CD4-positive, alpha-beta T cell treated with Interleukin-15 for 4 hours (primary cell): Measurements from ENCODE around the gene DHRS4.
A peak's percentile ranks its signal among the peaks of the same experiment; 100 is the strongest.
"Not testable (repeated sequence)": the region's sequence is repeated elsewhere in the genome, so short reads cannot be mapped to it uniquely, and the experiment has no call there.

Experiments used
- DNase-seq: peaks from one replicate; pipeline ENCODE4 v3.0.0-alpha.2; 2020; ENCODE audit warnings: low spot score

Gene DHRS4

DNA sequence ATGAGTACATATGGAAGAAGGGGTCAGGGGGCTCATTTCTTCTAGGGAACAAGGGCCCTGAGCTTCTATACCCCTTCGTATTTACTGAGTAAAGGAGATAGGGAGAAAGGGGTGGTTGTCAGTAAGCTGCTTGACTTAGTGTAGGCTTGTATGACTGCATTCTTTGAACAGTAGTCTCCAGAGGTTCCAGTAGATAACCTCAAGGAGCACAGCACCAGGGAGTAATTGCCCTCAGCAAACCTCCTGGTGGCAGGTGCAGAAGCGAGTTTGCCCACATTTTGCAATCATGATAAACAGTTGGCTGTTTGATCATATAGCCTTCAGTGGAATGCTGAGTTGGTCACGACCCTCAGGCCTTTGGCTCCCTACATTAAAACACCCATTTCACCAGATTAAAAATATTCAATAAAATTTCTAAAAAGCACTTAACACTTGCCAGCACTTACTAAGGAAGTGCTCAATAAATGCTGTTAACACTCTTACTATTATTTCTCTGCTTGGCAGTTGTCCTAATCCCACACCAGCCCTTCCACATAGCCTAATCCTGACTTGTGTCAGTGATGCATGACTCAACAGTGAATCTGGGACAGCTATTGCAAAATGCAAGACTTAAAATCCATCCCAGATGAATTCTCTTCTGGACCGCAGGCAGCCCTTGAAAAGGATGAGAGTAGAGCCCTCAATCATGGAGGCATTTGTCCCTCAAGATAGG lies 31.5 kb downstream of the DHRS4 start:
- no peak for DNase-seq

DNA sequence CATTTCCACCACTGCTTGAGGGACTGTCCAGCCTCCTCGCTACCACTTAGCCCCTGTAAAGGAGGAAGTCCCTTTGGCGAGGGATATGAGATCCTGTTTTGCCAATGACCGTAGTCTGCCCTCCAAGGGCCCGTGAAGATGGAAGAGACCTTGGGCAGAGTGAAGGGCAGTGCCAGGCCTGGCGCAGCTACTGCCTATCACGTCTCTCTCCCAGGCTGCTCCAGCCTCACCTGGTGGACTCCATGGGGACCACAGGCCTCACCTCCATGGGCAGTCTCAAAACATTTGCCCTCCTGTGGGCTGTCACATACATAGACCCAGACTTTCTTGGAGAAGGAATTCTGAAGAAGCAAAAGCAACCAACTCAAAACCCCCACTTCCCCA lies 34.6 kb downstream of the DHRS4 start:
- not testable (repeated sequence) for DNase-seq

DNA sequence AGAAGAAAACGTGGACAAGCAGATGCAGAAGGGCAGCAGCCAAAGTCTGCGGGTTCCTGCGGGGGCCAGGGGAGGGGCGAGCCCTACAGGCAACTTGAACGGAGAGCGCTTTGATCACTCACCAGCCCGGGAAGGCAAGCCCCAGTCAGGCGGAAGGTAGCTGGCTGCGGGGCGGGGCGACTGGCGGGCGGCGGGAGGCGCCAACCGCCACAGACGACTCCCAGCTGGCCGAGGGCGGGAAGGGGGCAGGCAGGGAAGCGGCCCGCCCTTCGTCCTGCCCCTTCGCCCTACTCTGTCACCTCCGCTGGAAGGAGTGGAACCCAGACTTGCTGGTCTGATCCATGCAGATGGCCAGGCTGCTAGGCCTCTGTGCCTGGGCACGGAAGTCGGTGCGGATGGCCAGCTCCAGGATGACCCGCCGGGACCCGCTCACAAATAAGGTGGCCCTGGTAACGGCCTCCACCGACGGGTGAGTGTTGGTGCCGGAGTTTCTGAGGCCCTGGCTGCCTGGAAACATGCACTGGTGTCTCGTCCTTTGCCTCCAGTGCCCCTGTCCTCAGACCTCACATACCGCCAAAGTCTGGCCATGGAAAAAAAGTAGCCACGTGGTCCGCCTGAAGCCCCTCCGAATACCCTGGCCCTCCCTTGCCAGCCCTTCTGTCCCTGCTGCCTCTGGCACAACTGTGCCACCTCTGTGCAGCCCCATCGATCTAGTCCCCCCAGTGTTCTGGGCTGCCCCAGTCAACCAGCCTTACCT lies 35.2 kb downstream of the DHRS4 start, which contains the start of gene DHRS4L2:
DHRS4L2 (plus strand) TSS at position 323 of the 757 bp plus-strand sequence; CDS start at position 342, 19 bp downstream.
- DNase-seq: peak; percentile 71

DNA sequence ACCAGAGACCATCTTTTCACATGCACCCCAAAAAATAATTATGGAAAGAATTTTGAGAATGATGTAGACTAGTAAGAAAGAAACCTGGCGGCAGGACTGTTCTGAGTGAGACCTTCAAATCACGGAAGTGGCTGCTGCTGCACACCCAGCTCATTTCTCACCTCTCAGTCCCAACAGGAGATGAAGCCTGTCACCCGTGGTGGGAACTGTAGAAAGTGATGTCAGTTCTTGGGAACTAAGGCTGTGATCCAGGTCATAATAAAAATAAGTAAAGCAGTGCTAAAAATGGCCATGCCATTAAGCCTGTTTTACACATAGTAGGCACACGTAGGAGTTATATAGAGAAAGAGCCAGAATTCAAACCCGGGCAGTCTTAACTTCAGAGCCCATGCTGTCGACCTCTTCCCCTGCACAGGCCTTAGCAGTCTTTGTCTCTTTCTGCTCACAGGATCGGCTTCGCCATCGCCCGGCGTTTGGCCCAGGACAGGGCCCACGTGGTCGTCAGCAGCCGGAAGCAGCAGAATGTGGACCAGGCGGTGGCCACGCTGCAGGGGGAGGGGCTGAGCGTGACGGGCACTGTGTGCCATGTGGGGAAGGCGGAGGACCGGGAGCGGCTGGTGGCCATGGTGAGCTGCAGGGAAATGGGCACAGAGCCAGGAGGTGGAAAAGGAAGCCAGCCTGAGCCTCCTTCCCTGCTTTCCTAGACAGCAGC lies 36.3 kb downstream of the DHRS4 start:
- DNase-seq: not testable (repeated sequence)

DNA sequence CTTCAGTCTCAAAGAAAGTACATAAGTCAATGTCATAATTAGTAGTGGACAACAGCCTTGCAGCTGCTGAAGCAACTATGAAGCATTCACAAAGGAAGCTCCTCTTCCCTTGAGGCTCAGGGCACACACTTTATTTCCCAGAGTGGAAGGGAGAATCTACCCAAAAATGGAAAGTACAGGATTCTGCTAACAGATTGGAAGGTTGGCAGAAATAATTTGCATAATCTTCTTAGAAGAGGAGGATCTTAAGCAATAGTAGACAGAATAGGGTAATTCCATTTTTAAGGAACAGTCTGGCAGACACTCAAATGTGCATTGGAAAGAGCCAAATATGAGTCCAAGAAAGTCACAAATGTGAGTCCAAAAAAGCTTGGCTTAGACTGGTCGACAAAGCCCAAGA lies 37.4 kb downstream of the DHRS4 start:
- not testable (repeated sequence) for DNase-seq

DNA sequence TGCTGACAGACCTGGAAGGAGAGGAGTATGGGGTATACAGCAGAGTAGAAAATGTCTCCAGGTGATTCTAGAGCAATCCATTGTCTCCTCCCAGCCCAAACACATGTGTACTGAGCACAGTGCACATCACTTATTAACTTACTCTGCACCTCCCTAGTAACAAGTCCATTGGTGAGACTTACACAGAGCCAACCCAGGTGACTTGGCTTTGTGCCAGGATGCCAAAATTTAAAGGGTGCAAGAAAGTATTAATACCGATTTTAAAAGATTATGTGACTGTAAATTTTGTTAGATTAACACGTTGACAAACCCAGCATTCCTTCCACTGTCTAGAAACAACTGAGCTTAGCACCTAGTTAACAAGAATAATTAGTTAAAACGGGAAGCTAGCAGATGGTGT lies 39.5 kb downstream of the DHRS4 start:
- DNase-seq: not testable (repeated sequence)

DNA sequence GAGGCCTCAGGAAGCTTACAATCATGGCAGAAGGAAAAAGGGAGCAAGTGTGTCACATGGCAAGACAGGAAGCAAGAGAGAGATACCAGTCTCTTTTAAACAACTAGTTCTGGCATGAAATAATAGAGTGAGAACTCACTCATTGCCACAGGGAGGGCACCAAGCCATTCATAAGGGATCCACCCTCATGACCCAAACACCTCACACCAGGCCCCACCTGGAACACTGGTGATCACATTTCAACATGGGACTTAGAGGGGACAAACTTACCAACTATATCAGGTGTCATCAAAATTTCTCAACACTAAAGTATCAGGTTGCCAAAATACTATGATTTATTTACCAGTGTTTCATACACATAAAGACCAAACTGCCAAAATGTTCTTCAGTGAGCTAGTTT lies 42.4 kb downstream of the DHRS4 start:
- DNase-seq: not testable (repeated sequence)

DNA sequence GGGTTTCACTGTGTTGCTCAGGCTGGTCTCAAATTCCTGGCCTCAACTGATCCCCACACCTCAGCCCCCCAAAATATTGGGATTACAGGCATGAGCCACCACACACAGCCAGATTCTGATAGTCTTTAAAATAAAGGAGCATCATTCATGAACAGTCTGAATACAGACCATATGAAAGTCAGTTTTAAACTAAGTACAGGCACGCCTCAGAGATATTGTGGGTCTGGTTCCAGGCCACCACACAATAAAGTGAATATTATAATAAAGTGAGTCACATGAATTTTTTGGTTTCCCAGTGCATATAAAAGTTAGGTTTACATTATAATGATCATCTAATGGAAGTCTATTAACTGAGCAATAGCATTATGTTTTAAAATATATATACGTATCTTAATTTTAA lies 43.3 kb downstream of the DHRS4 start:
- not testable (repeated sequence) for DNase-seq

DNA sequence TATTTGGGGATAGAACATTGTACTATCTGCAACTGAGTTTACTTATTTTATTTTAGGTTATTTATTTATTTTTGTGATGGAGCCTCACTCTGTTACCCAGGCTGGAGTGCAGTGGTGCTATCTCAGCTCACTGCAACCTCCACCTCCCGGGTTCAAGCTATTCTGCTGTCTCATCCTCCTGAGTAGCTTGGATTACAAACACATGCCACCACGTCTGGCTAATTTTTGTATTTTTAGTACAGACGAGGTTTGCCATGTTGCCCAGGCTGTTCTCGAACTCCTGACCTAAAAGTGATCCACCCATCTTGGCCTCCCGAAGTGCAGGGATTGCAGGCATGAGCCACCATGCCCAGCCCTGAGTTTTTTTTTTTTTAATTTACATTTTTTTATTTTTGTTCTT lies 46.1 kb downstream of the DHRS4 start:
- not testable (repeated sequence) for DNase-seq

DNA sequence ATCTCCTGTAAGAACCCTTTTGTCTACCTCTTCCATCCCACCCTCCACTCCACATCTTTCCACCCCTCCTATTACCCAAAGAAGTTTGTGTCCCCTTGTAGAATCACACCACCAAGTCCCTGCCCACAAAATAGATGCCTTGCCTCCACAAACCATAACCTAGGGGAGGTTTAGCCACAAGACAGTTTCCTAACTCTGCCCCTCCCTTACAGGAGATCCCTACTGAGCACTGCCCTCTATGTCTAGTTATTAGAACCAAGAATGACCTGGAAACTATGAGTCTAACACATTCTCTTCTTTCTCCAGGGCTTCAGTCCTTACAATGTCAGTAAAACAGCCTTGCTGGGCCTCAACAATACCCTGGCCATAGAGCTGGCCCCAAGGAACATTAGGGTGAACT lies 47.5 kb downstream of the DHRS4 start:
- DNase-seq: not testable (repeated sequence)

DNA sequence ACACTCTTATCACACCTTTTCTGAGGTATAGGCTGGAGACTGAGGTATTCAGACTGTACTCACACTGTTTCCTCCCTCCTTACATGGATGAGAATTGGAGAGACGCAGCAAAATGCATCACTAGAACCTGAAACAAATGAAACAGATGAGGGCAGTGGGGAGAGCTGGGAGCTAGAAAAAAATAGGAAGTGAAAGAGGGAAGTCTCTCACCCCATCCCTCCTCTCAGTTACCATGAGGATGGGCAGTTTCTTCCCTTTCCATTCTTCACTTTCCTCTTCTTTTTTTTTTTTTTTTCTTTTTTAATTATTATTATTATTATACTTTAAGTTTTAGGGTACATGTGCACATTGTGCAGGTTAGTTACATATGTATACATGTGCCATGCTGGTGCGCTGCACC lies 48.1 kb downstream of the DHRS4 start:
- DNase-seq: not testable (repeated sequence)

DNA sequence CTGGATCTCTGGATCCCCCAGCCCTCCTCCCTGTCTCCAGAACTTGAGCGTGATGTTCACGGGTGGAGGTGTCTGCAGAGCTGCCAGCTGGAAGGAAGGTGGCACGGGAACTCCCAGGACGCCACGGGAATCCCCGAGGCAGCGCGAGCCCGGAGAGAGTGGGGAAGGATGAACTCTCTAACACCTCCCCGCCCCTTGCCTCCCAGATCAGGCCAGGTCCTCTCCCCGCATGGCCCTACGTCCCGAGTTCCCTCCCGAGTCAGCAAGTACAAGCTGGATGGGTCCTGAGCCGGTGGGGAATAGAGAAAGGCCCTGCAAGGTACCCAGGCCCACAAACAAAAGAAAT lies 52.9 kb downstream of the DHRS4 start:
- DNase-seq: not testable (repeated sequence)

DNA sequence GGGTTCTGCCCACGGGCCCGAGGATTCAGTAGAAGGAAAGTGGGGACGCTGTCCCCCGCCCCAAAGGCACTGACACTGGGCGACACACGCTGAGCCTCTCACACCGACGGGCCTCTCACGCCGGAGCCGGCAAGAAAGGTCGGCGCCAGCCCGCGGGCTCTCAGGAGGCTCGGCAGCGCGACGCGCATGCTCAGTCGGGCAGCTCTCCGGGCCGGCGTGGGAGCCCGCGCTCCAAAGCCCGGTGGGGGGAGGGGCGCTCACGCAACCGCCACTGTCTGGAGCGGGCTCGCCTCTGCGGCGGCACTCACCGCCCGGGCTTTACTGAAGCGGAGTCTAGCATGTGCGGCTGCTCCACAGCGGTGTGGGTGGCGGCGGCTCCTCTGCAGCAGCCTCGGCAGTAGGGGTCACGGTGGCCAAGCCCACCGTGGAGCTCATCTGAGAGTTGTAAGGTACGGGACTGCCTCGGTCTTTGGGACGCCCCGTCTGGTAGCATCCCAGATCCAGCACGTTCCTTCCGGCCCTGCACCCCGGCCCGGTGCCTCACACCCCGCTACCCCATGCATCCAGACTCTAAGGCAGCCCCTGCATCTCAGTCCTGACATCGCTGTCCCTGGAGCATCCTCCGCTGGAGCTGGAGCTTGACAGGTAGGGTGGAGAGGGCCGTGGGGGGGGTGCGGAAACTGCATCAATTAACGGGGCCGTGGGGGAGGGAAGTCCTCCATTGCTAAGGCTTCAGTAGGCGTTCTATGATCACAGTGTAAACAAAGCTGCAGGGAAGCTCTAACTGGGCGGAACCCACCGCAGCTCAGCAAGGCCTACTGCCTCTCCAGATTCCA lies 53.5 kb downstream of the DHRS4 start:
- peak; percentile 49 for DNase-seq

DNA sequence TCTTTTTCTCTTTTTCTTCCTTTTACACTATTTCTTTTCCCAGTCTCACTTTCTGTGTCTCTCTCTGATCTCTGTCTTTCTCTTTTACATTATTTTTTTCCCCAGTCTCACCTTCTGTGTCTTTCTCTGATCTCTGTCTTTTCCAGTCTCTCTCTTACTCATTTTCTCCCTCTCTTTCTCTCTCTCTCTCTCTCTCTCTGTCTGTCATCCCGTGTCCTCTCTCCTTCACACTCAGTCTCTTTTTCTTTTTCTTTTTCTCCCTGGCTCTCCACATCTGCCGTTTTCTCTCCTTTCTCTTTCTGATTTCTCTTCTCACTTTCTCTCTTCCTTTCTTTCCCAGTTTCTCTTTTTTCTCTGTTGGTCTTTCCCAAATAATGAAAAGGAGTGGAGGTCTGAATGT lies 57.5 kb downstream of the DHRS4 start:
- no peak for DNase-seq

DNA sequence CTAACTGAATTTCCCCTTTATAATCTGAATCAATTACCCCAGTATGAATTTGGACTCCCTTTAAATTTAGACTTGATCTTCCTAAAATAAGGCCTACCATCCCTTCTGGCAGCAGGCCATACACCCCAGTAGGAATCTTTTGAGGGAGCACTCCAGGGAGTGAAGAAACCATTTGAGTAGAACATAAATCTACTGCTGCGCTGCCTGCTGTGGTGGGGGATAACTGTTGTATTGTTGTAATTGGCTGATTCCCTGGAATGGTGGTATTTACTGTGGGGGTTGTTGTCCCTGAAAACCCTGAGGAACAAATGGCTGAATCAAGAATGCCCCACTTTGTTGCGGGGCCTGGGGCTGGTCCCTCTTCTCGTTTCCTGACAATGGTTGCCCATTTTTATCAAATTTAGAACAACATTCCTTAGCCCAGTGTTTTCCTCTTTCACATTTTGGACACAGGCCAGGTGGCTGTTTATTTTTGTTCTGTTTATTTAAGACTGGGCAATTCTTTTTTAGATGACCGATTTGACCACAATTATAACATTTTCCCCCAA lies 59.2 kb downstream of the DHRS4 start:
- not testable (repeated sequence) for DNase-seq

DNA sequence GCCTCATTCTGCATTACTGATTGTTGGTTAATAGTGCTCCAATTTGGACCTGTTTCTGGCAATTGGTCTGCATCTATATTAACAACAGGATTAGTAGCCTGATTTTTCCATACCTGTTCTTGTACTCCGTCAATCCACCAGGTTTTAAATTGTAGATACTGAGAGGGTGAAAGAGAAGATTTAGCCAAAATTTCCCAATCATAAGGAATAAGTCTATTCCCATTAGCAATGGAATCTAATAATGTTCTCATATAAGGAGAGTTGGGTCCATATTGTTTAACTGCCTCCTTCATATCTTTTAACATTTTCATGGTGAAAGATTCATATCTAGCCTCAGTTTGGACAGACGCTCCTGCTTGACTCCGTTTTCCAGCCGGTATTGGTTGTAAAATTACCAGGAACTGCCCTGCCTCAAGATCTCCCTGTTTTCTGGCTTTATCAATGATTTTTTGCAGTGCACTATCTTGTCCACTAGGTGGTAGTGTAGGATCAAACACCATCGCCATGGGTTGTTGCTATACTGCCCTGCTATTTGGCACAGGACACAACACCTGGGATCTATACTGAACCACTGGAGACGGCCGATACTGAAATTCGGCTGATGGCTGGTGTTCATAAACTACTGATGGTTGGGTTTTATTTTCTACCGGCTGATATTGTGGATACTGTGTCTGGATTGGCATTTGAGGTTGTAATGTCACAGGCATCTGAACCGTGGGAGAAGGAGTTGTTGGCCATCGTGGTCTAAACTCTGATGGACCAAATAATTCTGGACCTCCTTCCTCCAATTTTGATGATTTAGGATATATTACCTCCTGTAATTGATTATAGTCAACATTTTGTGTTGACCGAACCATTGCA lies 60.3 kb downstream of the DHRS4 start:
- DNase-seq: peak; percentile 79

DNA sequence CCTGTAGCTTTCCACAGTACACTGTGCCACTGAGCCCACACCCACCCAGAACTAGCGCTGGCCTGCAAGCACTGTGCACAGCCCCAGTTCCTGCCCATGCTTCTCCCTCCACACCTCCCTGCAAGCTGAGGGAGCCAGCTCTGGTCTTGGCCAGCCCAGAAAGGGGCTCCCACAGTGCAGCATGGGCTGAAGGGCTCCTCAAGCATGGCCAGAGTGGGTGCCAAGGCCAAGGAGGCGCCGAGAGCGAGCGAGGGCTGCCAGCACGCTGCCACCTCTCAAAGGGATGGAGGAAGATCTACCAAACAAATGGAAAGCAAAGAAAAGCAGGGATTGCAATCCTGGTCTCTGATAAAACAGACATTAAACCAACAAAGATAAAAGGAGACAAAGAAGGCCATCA lies 62.2 kb downstream of the DHRS4 start:
- DNase-seq: not testable (repeated sequence)
